ENCODE measurements around the gene RNF175.

- TF ChIP-seq CTCF (IDR thresholded peaks at IDR 0.05) (no peak), POLR2A (IDR thresholded peaks at IDR 0.05) (no peak)
Observed at GRCh38 chr4:153725831-153726154, 34.0 kb downstream of the RNF175 start.
